GM12874 (cell line): Measurements from ENCODE around the gene SYCP2L.

Source experiments
- TF ChIP-seq, protein P1 (sequence below): IDR thresholded peaks from 2 replicates; pipeline ENCODE4 v1.5.1; 2011; ENCODE audit warnings: low read depth, mild to moderate bottlenecking, control low read depth, low read length, moderate library complexity; ENCODE audit not compliant: insufficient read depth

SYCP2L gene

GRCh38 chr6:10883312-10884244 is 3.3 kb upstream of the SYCP2L start:
- TF ChIP-seq, protein P1, sequence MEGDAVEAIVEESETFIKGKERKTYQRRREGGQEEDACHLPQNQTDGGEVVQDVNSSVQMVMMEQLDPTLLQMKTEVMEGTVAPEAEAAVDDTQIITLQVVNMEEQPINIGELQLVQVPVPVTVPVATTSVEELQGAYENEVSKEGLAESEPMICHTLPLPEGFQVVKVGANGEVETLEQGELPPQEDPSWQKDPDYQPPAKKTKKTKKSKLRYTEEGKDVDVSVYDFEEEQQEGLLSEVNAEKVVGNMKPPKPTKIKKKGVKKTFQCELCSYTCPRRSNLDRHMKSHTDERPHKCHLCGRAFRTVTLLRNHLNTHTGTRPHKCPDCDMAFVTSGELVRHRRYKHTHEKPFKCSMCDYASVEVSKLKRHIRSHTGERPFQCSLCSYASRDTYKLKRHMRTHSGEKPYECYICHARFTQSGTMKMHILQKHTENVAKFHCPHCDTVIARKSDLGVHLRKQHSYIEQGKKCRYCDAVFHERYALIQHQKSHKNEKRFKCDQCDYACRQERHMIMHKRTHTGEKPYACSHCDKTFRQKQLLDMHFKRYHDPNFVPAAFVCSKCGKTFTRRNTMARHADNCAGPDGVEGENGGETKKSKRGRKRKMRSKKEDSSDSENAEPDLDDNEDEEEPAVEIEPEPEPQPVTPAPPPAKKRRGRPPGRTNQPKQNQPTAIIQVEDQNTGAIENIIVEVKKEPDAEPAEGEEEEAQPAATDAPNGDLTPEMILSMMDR, result no peak

DNA sequence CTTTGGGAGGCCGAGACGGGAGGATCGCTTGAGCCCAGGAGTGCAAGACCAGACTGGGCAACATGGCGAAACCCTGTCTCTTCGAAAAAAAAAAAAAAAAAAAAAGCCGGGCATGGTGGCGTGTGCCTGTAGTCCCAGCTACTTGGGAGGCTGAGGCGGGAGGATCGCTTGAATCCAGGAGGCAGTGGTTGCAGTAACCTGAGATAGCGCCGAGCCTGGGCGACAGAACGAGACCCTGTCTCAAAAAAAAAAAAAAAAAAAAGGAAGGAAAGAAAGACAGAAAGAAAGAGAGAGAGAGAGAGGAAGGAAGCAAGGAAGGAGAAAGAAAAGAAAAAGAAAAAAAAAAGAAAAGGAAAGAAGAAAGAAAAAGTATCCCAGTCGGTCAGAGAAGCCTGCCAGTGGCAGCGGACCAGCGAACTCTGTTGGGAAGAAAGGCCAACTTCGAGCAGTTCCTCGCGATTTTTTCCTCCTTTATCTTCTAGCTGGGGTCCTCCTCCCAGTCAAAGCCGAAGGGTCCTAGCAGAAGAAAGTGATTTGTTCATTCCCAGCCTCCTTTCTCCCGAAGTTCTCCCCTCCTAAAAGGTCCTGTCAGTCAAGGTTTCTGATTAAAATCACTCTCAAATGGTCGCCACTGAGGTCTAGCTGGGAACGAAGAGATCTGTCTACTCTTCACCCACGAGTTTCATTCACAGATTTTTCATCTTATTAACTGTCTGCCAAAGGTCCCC is 2.4 kb upstream of the SYCP2L start:
- TF ChIP-seq, protein P1, result no peak

DNA sequence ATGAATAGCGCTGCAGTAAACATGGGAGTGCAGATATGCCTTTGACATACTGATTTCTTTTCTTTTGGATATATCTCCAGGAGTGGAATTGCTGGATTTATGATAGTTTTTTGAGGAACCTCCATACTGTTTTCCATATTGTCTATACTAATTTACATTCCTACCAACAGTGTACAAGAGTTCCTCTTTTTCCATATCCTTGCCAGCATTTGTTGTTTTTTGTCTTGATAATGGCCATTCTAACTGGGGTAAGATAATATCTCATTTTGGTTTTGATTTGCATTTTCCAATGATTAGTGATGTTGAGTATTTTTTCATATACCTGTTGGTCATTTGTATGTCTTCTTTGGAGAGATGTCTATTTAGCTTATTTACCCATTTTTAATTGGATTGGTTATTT is 3.3 kb downstream of the SYCP2L start:
- TF ChIP-seq, protein P1, result no peak

GRCh38 chr6:10891960-10892359 is 5.1 kb downstream of the SYCP2L start:
- TF ChIP-seq, protein P1, result no peak

GRCh38 chr6:10894958-10895357 is 8.1 kb downstream of the SYCP2L start:
- TF ChIP-seq, protein P1, result no peak

DNA sequence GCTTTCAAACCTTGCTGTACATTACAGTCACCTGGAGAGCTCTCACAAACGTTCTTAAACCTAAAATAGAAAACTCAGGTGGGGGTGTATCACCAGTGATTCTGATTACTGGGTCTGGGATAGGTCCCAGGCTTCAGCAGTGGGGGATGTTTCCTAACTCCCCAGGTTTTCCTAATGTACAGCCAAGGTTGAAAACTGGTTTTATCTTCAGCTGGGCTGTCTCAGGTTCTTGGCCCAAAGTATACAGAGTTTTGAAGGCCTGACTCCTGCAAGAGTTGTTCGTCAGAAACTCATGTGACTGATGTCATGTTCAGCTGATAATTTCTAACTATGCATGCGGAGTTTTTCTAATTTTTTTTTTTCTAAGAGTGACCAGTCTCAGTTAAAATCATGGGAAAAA is 9.8 kb downstream of the SYCP2L start:
- TF ChIP-seq, protein P1, result no peak

- TF ChIP-seq, protein P1, result no peak
These were observed 14.9 kb downstream of the SYCP2L start for GRCh38 chr6:10901770-10902169.
